Activated effector memory CD4-positive, alpha-beta T cell treated with Interleukin-2 at 50 U/mL for 16 hours (primary cell): ENCODE results near the gene CCDC3.
"Not testable (repeated sequence)": the region's sequence is repeated elsewhere in the genome, so short reads cannot be mapped to it uniquely, and the experiment has no call there.

Source experiments
- DNase-seq: peaks from one replicate; pipeline ENCODE4 v3.0.0-alpha.2; 2020

Gene CCDC3

GRCh38 chr10:12876266-12876665, 125.2 kb downstream of the CCDC3 start:
- no peak for DNase-seq

- no peak for DNase-seq
Measured at GRCh38 chr10:12875100-12875499, 126.4 kb downstream of the CCDC3 start.

- no peak for DNase-seq
Measured at GRCh38 chr10:12874501-12874900, 127.0 kb downstream of the CCDC3 start.

- DNase-seq: no peak
Measured at GRCh38 chr10:12873172-12873571, 128.3 kb downstream of the CCDC3 start.

GRCh38 chr10:12872577-12872976, 128.9 kb downstream of the CCDC3 start:
- no peak for DNase-seq

GRCh38 chr10:12869427-12869826, 132.1 kb downstream of the CCDC3 start:
- no peak for DNase-seq

- DNase-seq: no peak
Measured at GRCh38 chr10:12868229-12868628, 133.3 kb downstream of the CCDC3 start.

GRCh38 chr10:12865515-12865914, 136.0 kb downstream of the CCDC3 start:
- not testable (repeated sequence) for DNase-seq

- DNase-seq: no peak
Measured at GRCh38 chr10:12862459-12862858, 139.1 kb downstream of the CCDC3 start.

- DNase-seq: no peak
Measured at GRCh38 chr10:12854988-12855387, 146.5 kb downstream of the CCDC3 start.

GRCh38 chr10:12852687-12853086, 148.8 kb downstream of the CCDC3 start:
- no peak for DNase-seq

- DNase-seq: no peak
Measured at GRCh38 chr10:12849319-12850181, 152.0 kb downstream of the CCDC3 start.

GRCh38 chr10:12848439-12849173, 152.9 kb downstream of the CCDC3 start:
- no peak for DNase-seq

GRCh38 chr10:12847361-12847975, 154.0 kb downstream of the CCDC3 start:
- no peak for DNase-seq

GRCh38 chr10:12846718-12847117, 154.8 kb downstream of the CCDC3 start:
- DNase-seq: no peak
